SK-N-SH treated with all-trans-retinoic acid at 6 μM for 48 hours (cell line): ENCODE measurements around the gene DNAJC15.

Experiments
- BACH2 ChIP-seq: fragments of 250-450 bp; sonication (Bioruptor Pico); IDR thresholded peaks from 2 replicates; pipeline ENCODE4 v1.9.0; 2021; ENCODE audit warnings: mild to moderate bottlenecking, borderline replicate concordance
- ESRRG ChIP-seq: fragments of 250-450 bp; sonication (Bioruptor Pico); IDR thresholded peaks from 2 replicates; pipeline ENCODE4 v1.6.1; 2021; ENCODE audit warnings: mild to moderate bottlenecking
- GLIS3 ChIP-seq: fragments of 250-450 bp; sonication (Bioruptor Pico); IDR thresholded peaks from 2 replicates; pipeline ENCODE4 v1.5.0; 2020; ENCODE audit warnings: mild to moderate bottlenecking, moderate library complexity
- PATZ1 ChIP-seq: fragments of 250-450 bp; sonication (Bioruptor Pico); IDR thresholded peaks from 2 replicates; pipeline ENCODE4 v1.8.0; 2020; ENCODE audit warnings: mild to moderate bottlenecking, moderate library complexity, borderline replicate concordance
- TOX ChIP-seq: fragments of 250-450 bp; sonication (Bioruptor Pico); IDR thresholded peaks from 2 replicates; pipeline ENCODE4 v1.8.0; 2021; ENCODE audit warnings: mild to moderate bottlenecking, moderate library complexity, borderline replicate concordance
- ZFP30 ChIP-seq: fragments of 450-650 bp; formaldehyde crosslinking; IDR thresholded peaks from 2 replicates; pipeline ENCODE4 v1.5.0; 2022; ENCODE audit warnings: mild to moderate bottlenecking, moderate library complexity
- ZNF8 ChIP-seq: fragments of 450-650 bp; formaldehyde crosslinking; IDR thresholded peaks from 2 replicates; pipeline ENCODE4 v1.5.0; 2020; ENCODE audit warnings: mild to moderate bottlenecking, moderate library complexity

- TF ChIP-seq PATZ1 (no peak), ZNF8 (0 out of 2 replicates have a peak, but pooled peaks have one; percentile 8), GLIS3 (CRISPR knock-in tag) (no peak), ZFP30 (no peak), BACH2 (CRISPR knock-in tag) (no peak), ESRRG (CRISPR knock-in tag) (no peak), TOX (CRISPR knock-in tag) (no peak)
Measured at GRCh38 chr13:43122791-43123190, 99.4 kb downstream of the DNAJC15 start.
